NCI-H524 treated with DMSO at 0.1 percent for 48 hours (cell line): Measurements from ENCODE around the gene HTN3.
"Not testable (repeated sequence)": the region's sequence is repeated elsewhere in the genome, so short reads cannot be mapped to it uniquely, and the experiment has no call there.

Experiments
- DNase-seq: peaks from one replicate; lab custom pipeline; 2025; lab: John Stamatoyannopoulos, UW

The HTN3 gene

DNA sequence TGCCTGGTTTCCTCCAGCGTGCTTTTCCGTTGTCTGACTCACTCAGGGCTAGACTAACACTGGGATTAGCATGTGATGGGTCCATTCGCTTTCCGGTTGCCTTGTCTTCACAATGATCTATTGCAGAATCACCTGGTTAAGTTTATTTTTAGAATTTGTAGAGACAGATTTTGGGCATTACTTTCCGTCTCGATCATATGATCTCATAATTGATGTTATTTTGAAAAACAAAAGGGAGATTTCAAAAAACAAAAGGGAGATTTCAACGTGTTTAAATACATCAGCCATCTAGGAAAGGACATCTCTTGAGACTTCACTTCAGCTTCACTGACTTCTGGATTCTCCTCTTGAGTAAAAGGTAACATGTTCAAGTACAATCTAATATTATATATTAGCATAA, at the start of gene HTN3:
TSS of gene HTN3 (plus strand) at position 301 of the 400 bp plus-strand sequence. CDS start 2,282 bp downstream, outside the sequence.
- DNase-seq: not testable (repeated sequence)

DNA sequence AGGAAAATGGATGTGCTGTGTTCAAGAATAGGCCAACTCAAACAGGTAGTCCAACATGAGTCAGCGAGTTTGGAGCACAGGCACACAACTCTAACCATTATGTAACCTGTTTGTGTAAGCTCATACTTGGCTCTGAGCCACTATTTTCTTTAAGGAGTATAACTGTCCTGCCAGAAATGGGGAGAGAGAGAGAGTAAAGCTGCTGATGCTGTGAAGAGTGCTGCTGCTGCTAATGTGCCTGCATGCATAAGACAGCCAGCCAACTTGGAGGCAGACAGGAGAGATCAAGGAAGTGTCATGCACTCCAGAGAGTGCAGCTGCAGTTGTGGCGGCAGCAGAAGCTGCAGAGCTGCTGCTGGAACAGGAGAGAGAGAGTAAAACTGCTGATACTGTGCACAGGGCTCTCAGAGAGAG, 44.2 kb upstream of the HTN3 start:
- no peak for DNase-seq

DNA sequence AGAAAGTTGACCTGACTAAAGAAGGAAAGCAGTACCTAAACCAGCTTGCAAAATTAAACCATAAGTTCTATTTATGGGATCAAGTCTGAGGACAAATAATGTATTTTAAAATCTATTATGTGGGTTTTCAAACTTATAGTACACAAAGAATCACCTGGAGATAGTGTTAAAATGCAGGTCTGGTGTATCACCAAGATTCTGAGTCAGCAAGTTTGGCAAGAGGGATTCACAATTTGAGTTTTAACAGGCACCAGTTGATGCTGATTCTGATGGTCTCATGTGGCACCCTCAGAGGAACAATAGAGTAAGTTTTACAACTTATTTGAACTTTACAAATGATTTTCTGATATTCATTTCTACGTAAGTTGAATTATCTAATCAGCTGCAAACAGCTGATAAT, 41.6 kb upstream of the HTN3 start:
- DNase-seq: no peak

- DNase-seq: no peak
Observed at GRCh38 chr4:69991016-69991415, 37.2 kb upstream of the HTN3 start.

- DNase-seq: no peak
Observed at GRCh38 chr4:69994782-69995181, 33.5 kb upstream of the HTN3 start.

GRCh38 chr4:69995526-69996016, 32.7 kb upstream of the HTN3 start, which contains the start of gene STATH:
TSS of gene STATH (plus strand) at chr4:69995966. CDS start at chr4:69998438, 2,472 bp downstream.
- DNase-seq: no peak

GRCh38 chr4:69999420-69999819, 28.8 kb upstream of the HTN3 start:
- DNase-seq: no peak

DNA sequence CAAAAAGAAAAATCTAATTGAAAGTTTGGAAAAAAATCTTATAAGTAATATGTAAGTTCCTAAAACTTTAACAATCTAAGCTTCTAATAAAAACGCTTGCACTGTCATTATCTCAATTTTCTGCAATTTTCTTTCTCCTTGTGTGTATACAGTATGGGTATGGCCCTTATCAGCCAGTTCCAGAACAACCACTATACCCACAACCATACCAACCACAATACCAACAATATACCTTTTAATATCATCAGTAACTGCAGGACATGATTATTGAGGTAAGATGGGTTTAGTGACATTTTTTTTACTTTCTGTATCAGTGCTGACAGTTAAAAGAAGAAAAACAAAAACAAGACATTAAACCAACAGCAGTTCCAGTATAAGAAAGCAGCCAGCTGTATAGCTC, 27.5 kb upstream of the HTN3 start:
- DNase-seq: no peak

- DNase-seq: no peak
Observed at GRCh38 chr4:70002507-70002906, 25.8 kb upstream of the HTN3 start.

- no peak for DNase-seq
Observed at GRCh38 chr4:70008771-70009170, 19.5 kb upstream of the HTN3 start.

DNA sequence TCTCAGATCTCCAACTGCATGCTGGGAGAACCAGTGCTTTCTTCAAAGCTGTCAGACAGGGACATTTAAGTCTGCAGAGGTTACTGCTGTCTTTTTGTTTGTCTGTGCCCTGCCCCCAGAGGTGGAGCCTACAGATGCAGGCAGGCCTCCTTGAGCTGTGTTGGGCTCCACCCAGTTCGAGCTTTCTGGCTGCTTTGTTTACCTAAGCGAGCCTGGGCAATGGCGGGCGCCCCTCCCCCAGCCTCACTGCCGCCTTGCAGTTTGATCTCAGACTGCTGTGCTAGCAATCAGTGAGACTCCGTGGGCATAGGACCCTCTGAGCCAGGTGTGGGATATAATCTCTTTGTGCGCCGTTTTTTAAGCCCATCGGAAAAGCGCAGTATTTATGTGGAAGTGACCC, 9.3 kb upstream of the HTN3 start:
- not testable (repeated sequence) for DNase-seq

DNA sequence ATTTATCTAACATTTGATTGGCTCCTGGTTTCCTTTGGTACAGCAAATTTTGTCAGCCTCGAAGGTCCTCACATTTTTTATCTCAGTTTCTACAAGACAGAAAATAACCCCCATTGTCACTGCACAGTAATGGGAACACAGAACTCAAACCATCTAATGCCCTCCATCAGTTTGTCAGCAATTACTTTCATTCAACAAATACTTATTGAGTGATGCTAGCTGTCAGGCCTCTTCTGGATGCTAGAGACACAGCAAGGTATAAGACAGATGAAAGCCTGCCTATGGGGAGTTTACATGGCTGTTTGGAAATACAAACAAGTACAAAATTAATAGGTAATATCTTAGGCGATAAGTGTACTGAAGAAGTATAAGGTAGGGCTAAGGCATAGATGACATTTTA, 5.0 kb upstream of the HTN3 start:
- no peak for DNase-seq

GRCh38 chr4:70027011-70027410, 1.2 kb upstream of the HTN3 start:
- no peak for DNase-seq

- DNase-seq: not testable (repeated sequence)
Observed at GRCh38 chr4:70037559-70037958, 9.3 kb downstream of the HTN3 start.

DNA sequence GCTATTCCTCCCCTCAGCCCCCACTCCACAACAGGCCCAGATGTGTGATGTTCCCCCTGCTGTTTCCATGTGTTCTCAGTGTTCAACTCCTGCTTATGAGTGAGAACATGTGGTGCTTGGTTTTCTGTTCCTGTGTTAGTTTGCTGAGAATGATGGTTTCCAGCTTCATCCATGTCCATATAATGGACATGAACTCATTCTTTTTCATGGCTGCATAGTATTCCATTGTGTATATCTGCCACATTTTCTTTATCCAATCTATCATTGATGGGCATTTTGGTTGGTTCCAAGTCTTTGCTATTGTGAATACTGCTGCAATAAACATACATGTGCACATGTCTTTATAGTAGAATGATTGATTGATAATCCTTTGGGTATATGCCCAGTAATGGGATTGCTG, 11.7 kb downstream of the HTN3 start:
- not testable (repeated sequence) for DNase-seq

- no peak for DNase-seq
Observed at GRCh38 chr4:70041652-70042286, 13.5 kb downstream of the HTN3 start.

GRCh38 chr4:70050138-70050537, 21.9 kb downstream of the HTN3 start, which contains the start of gene HTN1:
TSS of gene HTN1 (plus strand) at chr4:70050438. CDS start at chr4:70053077, 2,639 bp downstream.
- not testable (repeated sequence) for DNase-seq

GRCh38 chr4:70056534-70056933, 28.3 kb downstream of the HTN3 start:
- DNase-seq: not testable (repeated sequence)

- no peak for DNase-seq
Observed at GRCh38 chr4:70057651-70058050, 29.4 kb downstream of the HTN3 start.

GRCh38 chr4:70059149-70059548, 30.9 kb downstream of the HTN3 start:
- no peak for DNase-seq

DNA sequence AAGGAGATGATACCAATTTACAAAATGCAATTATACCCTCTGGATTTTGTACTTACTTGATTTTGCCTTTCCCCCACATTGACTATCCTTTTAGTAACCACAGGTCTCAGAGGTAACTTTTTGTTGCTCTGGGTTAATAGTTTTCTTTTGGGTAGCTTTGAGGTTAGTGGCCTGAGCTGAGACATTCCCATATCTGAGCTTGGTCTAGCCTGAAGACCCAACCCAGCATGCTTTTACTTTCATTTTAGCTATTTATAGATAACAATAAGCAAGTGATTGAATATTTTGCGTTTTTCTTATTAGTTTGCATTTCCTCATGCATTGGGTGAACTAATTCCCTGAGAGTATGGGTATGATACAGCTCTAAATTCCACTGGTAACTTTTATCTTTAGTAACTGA, 33.7 kb downstream of the HTN3 start:
- DNase-seq: no peak

DNA sequence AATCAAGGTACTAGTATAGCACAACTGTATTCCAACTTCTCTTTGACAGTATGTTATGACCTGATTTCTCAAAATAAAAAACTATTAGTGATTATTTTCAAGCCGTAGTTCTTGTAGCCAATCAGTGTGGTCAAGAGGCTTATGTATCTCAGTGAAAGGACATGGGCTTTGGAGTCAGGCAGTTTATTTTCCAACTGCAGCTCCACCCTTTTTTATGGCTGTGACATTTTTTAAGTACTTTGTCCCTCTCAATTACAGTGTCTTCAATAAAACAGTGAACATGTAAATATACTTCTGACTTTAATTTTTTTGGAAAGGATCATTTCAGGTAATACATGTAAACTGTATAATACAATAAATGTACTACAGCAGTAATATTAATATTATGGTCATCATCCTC, 51.9 kb downstream of the HTN3 start:
- DNase-seq: no peak
